HG02938 (cell line): ENCODE results near the gene LAMA3.
A peak's percentile ranks its signal among the peaks of the same experiment; 100 is the strongest.

Source experiments
- ATAC-seq: cut with Tn5 transposase; IDR thresholded peaks from one replicate; pipeline ENCODE4 v1.9.1; 2021; ENCODE audit warnings: mild to moderate bottlenecking, moderate library complexity; ENCODE audit not compliant: unreplicated experiment

Gene LAMA3

GRCh38 chr18:23689031-23689615 lies at the start of gene LAMA3:
Gene LAMA3 (plus strand): TSS chr18:23689453. CDS start chr18:23689684, 231 bp downstream.
- peak; percentile 60 for ATAC-seq

- ATAC-seq: no peak
These were observed 49.2 kb upstream of the LAMA3 start for GRCh38 chr18:23640052-23640451.

GRCh38 chr18:23641143-23641720 lies 48.0 kb upstream of the LAMA3 start:
- no peak for ATAC-seq

- ATAC-seq: no peak
These were observed 47.2 kb upstream of the LAMA3 start for GRCh38 chr18:23641937-23642666.

GRCh38 chr18:23643815-23644490 lies 45.3 kb upstream of the LAMA3 start:
- no peak for ATAC-seq

GRCh38 chr18:23645568-23646175 lies 43.6 kb upstream of the LAMA3 start:
- no peak for ATAC-seq

- ATAC-seq: no peak
These were observed 43.0 kb upstream of the LAMA3 start for GRCh38 chr18:23646282-23646681.

- no peak for ATAC-seq
These were observed 40.8 kb upstream of the LAMA3 start for GRCh38 chr18:23648456-23648855.

- no peak for ATAC-seq
These were observed 40.2 kb upstream of the LAMA3 start for GRCh38 chr18:23648940-23649607.

- ATAC-seq: no peak
These were observed 38.0 kb upstream of the LAMA3 start for GRCh38 chr18:23650968-23651927.

- no peak for ATAC-seq
These were observed 37.0 kb upstream of the LAMA3 start for GRCh38 chr18:23652232-23652631.

GRCh38 chr18:23658285-23658684 lies 31.0 kb upstream of the LAMA3 start:
- ATAC-seq: no peak

- ATAC-seq: no peak
These were observed 27.4 kb upstream of the LAMA3 start for GRCh38 chr18:23661735-23662308.

- no peak for ATAC-seq
These were observed 26.7 kb upstream of the LAMA3 start, which contains the start of gene ANKRD29 for GRCh38 chr18:23662309-23663263. Gene ANKRD29 (minus strand): TSS chr18:23662911. CDS start chr18:23662730, 181 bp downstream.

GRCh38 chr18:23664674-23665073 lies 24.6 kb upstream of the LAMA3 start:
- no peak for ATAC-seq

- no peak for ATAC-seq
These were observed 22.1 kb upstream of the LAMA3 start for GRCh38 chr18:23667114-23667513.

GRCh38 chr18:23668731-23669130 lies 20.5 kb upstream of the LAMA3 start:
- no peak for ATAC-seq

- ATAC-seq: no peak
These were observed 20.0 kb upstream of the LAMA3 start for GRCh38 chr18:23669202-23669766.
